ENCODE data around the gene CEPT1. TPM values are rescaled to one million over a fixed set of nuclear protein-coding genes. Genes with fewer than 3 reads are reported as not detected.
A peak's percentile ranks its signal among the peaks of the same experiment; 100 is the strongest.

CEPT1 gene
- total RNA-seq, 1 donor from 2014 or later, result 25.3 TPM

- no peaks in the 10 kb centered on the region for H3K27me3 Mint-ChIP-seq (ENCODE audit: unreplicated experiment)
- H3K4me3 Mint-ChIP-seq (ENCODE audit: unreplicated experiment), result no peak overlapping the region
- H3K9me3 Mint-ChIP-seq (ENCODE audit: unreplicated experiment), result no peaks in the 10 kb centered on the region
- peaks cover 25% of the 10 kb centered on the region for H3K36me3 Mint-ChIP-seq (ENCODE audit: unreplicated experiment)
- H3K4me1 Mint-ChIP-seq (ENCODE audit: unreplicated experiment), result peaks cover 1% of the 10 kb centered on the region
- H3K27ac Mint-ChIP-seq (ENCODE audit: unreplicated experiment), result no peak overlapping the region
- TF ChIP-seq CTCF (IDR thresholded peaks at IDR 0.05), result no peak
- DNase-seq (ENCODE audit: extremely low spot score, unreplicated experiment), result no peak
Observed at GRCh38 chr1:111129376-111129775, 10.6 kb upstream of the CEPT1 start.

- no peak overlapping the region for H3K27ac Mint-ChIP-seq (ENCODE audit: unreplicated experiment)
- peaks cover 25% of the 10 kb centered on the region for H3K36me3 Mint-ChIP-seq (ENCODE audit: unreplicated experiment)
- no peaks in the 10 kb centered on the region for H3K27me3 Mint-ChIP-seq (ENCODE audit: unreplicated experiment)
- no peaks in the 10 kb centered on the region for H3K9me3 Mint-ChIP-seq (ENCODE audit: unreplicated experiment)
- H3K4me3 Mint-ChIP-seq (ENCODE audit: unreplicated experiment), result no peak overlapping the region
- no peak for TF ChIP-seq CTCF (IDR thresholded peaks at IDR 0.05)
- H3K4me1 Mint-ChIP-seq (ENCODE audit: unreplicated experiment), result peaks cover 1% of the 10 kb centered on the region
- no peak for DNase-seq (ENCODE audit: extremely low spot score, unreplicated experiment)
Observed at GRCh38 chr1:111131693-111132092, 8.3 kb upstream of the CEPT1 start.

- no peak overlapping the region for H3K27ac Mint-ChIP-seq (ENCODE audit: unreplicated experiment)
- TF ChIP-seq CTCF (IDR thresholded peaks at IDR 0.05), result no peak
- DNase-seq (ENCODE audit: extremely low spot score, unreplicated experiment), result no peak
- H3K36me3 Mint-ChIP-seq (ENCODE audit: unreplicated experiment), result peaks cover 16% of the 10 kb centered on the region
- no peak overlapping the region for H3K4me3 Mint-ChIP-seq (ENCODE audit: unreplicated experiment)
- peaks cover 13% of the 10 kb centered on the region for H3K4me1 Mint-ChIP-seq (ENCODE audit: unreplicated experiment)
- no peaks in the 10 kb centered on the region for H3K27me3 Mint-ChIP-seq (ENCODE audit: unreplicated experiment)
- H3K9me3 Mint-ChIP-seq (ENCODE audit: unreplicated experiment), result no peaks in the 10 kb centered on the region
Observed at GRCh38 chr1:111133866-111134265, 6.2 kb upstream of the CEPT1 start.

GRCh38 chr1:111139324-111139955, 583 bp upstream of the CEPT1 start:
- H3K27ac Mint-ChIP-seq (ENCODE audit: unreplicated experiment), result peak overlapping the region; percentile 98
- TF ChIP-seq CTCF (IDR thresholded peaks at IDR 0.05), result no peak
- peak; percentile 83 for DNase-seq (ENCODE audit: extremely low spot score, unreplicated experiment)
- peaks cover 28% of the 10 kb centered on the region for H3K4me1 Mint-ChIP-seq (ENCODE audit: unreplicated experiment)
- H3K27me3 Mint-ChIP-seq (ENCODE audit: unreplicated experiment), result no peaks in the 10 kb centered on the region
- H3K36me3 Mint-ChIP-seq (ENCODE audit: unreplicated experiment), result peaks cover 9% of the 10 kb centered on the region
- H3K9me3 Mint-ChIP-seq (ENCODE audit: unreplicated experiment), result no peaks in the 10 kb centered on the region
- H3K4me3 Mint-ChIP-seq (ENCODE audit: unreplicated experiment), result peak overlapping the region; percentile 100

- Mint-ChIP-seq H3K9me3 (ENCODE audit: unreplicated experiment) (no peaks in the 10 kb centered on the region), H3K4me1 (ENCODE audit: unreplicated experiment) (peaks cover 28% of the 10 kb centered on the region), H3K36me3 (ENCODE audit: unreplicated experiment) (peaks cover 6% of the 10 kb centered on the region), H3K4me3 (ENCODE audit: unreplicated experiment) (peak overlapping the region; percentile 100), H3K27ac (ENCODE audit: unreplicated experiment) (peak overlapping the region; percentile 98), H3K27me3 (ENCODE audit: unreplicated experiment) (no peaks in the 10 kb centered on the region)
- DNase-seq (ENCODE audit: extremely low spot score, unreplicated experiment), result no peak
- no peak for TF ChIP-seq CTCF (IDR thresholded peaks at IDR 0.05)
Observed at GRCh38 chr1:111140680-111140967, 601 bp downstream of the CEPT1 start.

All from osteocyte (in vitro differentiated cells).